ENCODE results near the gene SALL4.

- no peak for TF ChIP-seq EP300 (IDR thresholded peaks at IDR 0.05)
- TF ChIP-seq CTCF (IDR thresholded peaks at IDR 0.05), result no peak
- TF ChIP-seq POLR2A (IDR thresholded peaks at IDR 0.05), result no peak
Observed at GRCh38 chr20:51812861-51813260, 10.5 kb upstream of the SALL4 start.
